ENCODE results near the gene NUPR1.

NUPR1 gene

GRCh38 chr16:28572696-28573510 is 34.1 kb upstream of the NUPR1 start:
- Histone ChIP-seq H3K27ac (ENCODE audit: extremely low read depth, low read depth, low read length) (no peak overlapping the region), H3K36me3 (ENCODE audit: control insufficient read depth in 2 of 2, insufficient read depth in 1 of 2, low read length in 2 of 2) (no peaks in the 10 kb centered on the region; a peak in 1 of 3 replicates), H3K9me3 (ENCODE audit: control insufficient read depth, insufficient read depth, low read depth, low read length) (no peaks in the 10 kb centered on the region), H3K4me3 (ENCODE audit: low read depth, low read length) (no peak overlapping the region), H3K4me1 (ENCODE audit: control insufficient read depth, insufficient read depth, low read length) (no peaks in the 10 kb centered on the region)
- TF ChIP-seq SP2 (tag by site-specific recombination; IDR thresholded peaks at IDR 0.05) (no peak), MYNN (tag by site-specific recombination; IDR thresholded peaks at IDR 0.05; ENCODE audit: borderline replicate concordance) (no peak), ZNF76 (tag by site-specific recombination; IDR thresholded peaks at IDR 0.05; ENCODE audit: borderline replicate concordance, low read depth) (no peak), ZNF214 (tag by site-specific recombination; IDR thresholded peaks at IDR 0.05; ENCODE audit: borderline replicate concordance) (no peak), ZNF560 (tag by site-specific recombination; IDR thresholded peaks at IDR 0.05; ENCODE audit: borderline replicate concordance) (no peak), ZNF843 (tag by site-specific recombination; IDR thresholded peaks at IDR 0.05) (no peak), YY2 (tag by site-specific recombination; IDR thresholded peaks at IDR 0.05) (no peak), FEZF1 (tag by site-specific recombination; IDR thresholded peaks at IDR 0.05) (no peak), ZNF26 (tag by site-specific recombination; IDR thresholded peaks at IDR 0.05) (no peak), ZNF501 (tag by site-specific recombination; IDR thresholded peaks at IDR 0.05) (no peak), ZNF37A (tag by site-specific recombination; IDR thresholded peaks at IDR 0.05) (no peak), BCL6B (tag by site-specific recombination; IDR thresholded peaks at IDR 0.05) (no peak), ZNF692 (tag by site-specific recombination; IDR thresholded peaks at IDR 0.05) (no peak), ZNF133 (tag by site-specific recombination; IDR thresholded peaks at IDR 0.05) (no peak), ZNF114 (tag by site-specific recombination; IDR thresholded peaks at IDR 0.05) (no peak), ZNF48 (tag by site-specific recombination; IDR thresholded peaks at IDR 0.05) (no peak), ZNF266 (tag by site-specific recombination; IDR thresholded peaks at IDR 0.05; ENCODE audit: low read depth) (no peak), PRDM6 (tag by site-specific recombination; IDR thresholded peaks at IDR 0.05) (no peak), ZFP37 (tag by site-specific recombination; IDR thresholded peaks at IDR 0.05) (no peak)
- CTCF ChIA-PET, result interaction anchor here (0.5 kb wide), 1 partner anchor 8 kb away, joined by 3 read pairs; no protein-coding TSS in a partner anchor
- POLR2A ChIA-PET, result no interaction called here

Measured in HEK293 (cell line).